Measurements from ENCODE around the gene NCKAP5.

DNA sequence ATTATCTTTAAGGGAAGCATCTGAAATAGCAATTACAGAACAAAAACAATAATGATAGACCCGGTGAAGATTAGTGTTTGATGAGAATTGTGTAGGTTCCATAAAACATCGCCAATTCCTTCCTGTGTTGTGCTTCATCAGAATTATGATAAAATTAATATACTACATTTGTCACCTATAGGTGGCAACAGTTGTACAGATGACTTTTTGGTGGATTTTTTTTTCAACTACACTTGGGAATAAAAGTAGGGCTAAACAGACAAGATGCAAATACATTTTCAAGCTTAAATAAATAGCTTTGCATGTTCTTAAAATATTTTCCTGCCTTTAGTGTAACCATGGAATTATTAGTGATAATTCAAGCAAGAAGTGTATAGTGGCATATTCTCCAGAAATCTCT is 891.3 kb downstream of the NCKAP5 start:
- no peak for TF ChIP-seq EHMT2 (IDR thresholded peaks at IDR 0.05; ENCODE audit: borderline replicate concordance, low read depth, low read length)
- TF ChIP-seq ZNF121 (CRISPR knock-in tag; IDR thresholded peaks at IDR 0.05): no peak
- TF ChIP-seq, protein P1, sequence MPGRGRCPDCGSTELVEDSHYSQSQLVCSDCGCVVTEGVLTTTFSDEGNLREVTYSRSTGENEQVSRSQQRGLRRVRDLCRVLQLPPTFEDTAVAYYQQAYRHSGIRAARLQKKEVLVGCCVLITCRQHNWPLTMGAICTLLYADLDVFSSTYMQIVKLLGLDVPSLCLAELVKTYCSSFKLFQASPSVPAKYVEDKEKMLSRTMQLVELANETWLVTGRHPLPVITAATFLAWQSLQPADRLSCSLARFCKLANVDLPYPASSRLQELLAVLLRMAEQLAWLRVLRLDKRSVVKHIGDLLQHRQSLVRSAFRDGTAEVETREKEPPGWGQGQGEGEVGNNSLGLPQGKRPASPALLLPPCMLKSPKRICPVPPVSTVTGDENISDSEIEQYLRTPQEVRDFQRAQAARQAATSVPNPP (CRISPR knock-in tag; IDR thresholded peaks at IDR 0.05): no peak
- TF ChIP-seq POLR2A (IDR thresholded peaks at IDR 0.05; ENCODE audit: insufficient read depth in 1 of 2, low read depth in 2 of 2, low read length in 2 of 2): no peak
- TF ChIP-seq BORCS8-MEF2B (CRISPR knock-in tag; IDR thresholded peaks at IDR 0.05): no peak
- no peak for TF ChIP-seq RAD21 (CRISPR knock-in tag; IDR thresholded peaks at IDR 0.05)
- no peak for TF ChIP-seq NFATC3 (CRISPR knock-in tag; IDR thresholded peaks at IDR 0.05)
- TF ChIP-seq ZNF709 (CRISPR knock-in tag; IDR thresholded peaks at IDR 0.05): no peak
- TF ChIP-seq, protein P2, sequence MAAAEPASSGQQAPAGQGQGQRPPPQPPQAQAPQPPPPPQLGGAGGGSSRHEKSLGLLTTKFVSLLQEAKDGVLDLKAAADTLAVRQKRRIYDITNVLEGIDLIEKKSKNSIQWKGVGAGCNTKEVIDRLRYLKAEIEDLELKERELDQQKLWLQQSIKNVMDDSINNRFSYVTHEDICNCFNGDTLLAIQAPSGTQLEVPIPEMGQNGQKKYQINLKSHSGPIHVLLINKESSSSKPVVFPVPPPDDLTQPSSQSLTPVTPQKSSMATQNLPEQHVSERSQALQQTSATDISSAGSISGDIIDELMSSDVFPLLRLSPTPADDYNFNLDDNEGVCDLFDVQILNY (CRISPR knock-in tag; conservative IDR thresholded peaks at IDR 0.05): no peak
- TF ChIP-seq, protein P3, sequence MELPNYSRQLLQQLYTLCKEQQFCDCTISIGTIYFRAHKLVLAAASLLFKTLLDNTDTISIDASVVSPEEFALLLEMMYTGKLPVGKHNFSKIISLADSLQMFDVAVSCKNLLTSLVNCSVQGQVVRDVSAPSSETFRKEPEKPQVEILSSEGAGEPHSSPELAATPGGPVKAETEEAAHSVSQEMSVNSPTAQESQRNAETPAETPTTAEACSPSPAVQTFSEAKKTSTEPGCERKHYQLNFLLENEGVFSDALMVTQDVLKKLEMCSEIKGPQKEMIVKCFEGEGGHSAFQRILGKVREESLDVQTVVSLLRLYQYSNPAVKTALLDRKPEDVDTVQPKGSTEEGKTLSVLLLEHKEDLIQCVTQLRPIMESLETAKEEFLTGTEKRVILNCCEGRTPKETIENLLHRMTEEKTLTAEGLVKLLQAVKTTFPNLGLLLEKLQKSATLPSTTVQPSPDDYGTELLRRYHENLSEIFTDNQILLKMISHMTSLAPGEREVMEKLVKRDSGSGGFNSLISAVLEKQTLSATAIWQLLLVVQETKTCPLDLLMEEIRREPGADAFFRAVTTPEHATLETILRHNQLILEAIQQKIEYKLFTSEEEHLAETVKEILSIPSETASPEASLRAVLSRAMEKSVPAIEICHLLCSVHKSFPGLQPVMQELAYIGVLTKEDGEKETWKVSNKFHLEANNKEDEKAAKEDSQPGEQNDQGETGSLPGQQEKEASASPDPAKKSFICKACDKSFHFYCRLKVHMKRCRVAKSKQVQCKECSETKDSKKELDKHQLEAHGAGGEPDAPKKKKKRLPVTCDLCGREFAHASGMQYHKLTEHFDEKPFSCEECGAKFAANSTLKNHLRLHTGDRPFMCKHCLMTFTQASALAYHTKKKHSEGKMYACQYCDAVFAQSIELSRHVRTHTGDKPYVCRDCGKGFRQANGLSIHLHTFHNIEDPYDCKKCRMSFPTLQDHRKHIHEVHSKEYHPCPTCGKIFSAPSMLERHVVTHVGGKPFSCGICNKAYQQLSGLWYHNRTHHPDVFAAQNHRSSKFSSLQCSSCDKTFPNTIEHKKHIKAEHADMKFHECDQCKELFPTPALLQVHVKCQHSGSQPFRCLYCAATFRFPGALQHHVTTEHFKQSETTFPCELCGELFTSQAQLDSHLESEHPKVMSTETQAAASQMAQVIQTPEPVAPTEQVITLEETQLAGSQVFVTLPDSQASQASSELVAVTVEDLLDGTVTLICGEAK (IDR thresholded peaks at IDR 0.05): no peak
- TF ChIP-seq, protein P3 (CRISPR knock-in tag; IDR thresholded peaks at IDR 0.05): no peak
- TF ChIP-seq ARNTL (CRISPR knock-in tag; IDR thresholded peaks at IDR 0.05): no peak
- TF ChIP-seq POLR2AphosphoS5 (IDR thresholded peaks at IDR 0.05; ENCODE audit: low read depth, low read length): no peak
- TF ChIP-seq, protein P4, sequence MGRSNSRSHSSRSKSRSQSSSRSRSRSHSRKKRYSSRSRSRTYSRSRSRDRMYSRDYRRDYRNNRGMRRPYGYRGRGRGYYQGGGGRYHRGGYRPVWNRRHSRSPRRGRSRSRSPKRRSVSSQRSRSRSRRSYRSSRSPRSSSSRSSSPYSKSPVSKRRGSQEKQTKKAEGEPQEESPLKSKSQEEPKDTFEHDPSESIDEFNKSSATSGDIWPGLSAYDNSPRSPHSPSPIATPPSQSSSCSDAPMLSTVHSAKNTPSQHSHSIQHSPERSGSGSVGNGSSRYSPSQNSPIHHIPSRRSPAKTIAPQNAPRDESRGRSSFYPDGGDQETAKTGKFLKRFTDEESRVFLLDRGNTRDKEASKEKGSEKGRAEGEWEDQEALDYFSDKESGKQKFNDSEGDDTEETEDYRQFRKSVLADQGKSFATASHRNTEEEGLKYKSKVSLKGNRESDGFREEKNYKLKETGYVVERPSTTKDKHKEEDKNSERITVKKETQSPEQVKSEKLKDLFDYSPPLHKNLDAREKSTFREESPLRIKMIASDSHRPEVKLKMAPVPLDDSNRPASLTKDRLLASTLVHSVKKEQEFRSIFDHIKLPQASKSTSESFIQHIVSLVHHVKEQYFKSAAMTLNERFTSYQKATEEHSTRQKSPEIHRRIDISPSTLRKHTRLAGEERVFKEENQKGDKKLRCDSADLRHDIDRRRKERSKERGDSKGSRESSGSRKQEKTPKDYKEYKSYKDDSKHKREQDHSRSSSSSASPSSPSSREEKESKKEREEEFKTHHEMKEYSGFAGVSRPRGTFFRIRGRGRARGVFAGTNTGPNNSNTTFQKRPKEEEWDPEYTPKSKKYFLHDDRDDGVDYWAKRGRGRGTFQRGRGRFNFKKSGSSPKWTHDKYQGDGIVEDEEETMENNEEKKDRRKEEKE (IDR thresholded peaks at IDR 0.05): no peak

Measured in HepG2 (cell line).